Stimulated activated CD4-positive, alpha-beta T cell treated with anti-CD3 and anti-CD28 coated beads, Interleukin-15, amount 100 ng/mL, for 1 hour (primary cell): ENCODE results near the gene MATR3.

Source experiments
- DNase-seq, 2 donors: peaks; one replicate each; pipeline ENCODE4 v3.0.0-alpha.2; 2020; ENCODE audit warnings: low read depth in 1 of 2, low spot score in 1 of 2

The MATR3 gene

DNA sequence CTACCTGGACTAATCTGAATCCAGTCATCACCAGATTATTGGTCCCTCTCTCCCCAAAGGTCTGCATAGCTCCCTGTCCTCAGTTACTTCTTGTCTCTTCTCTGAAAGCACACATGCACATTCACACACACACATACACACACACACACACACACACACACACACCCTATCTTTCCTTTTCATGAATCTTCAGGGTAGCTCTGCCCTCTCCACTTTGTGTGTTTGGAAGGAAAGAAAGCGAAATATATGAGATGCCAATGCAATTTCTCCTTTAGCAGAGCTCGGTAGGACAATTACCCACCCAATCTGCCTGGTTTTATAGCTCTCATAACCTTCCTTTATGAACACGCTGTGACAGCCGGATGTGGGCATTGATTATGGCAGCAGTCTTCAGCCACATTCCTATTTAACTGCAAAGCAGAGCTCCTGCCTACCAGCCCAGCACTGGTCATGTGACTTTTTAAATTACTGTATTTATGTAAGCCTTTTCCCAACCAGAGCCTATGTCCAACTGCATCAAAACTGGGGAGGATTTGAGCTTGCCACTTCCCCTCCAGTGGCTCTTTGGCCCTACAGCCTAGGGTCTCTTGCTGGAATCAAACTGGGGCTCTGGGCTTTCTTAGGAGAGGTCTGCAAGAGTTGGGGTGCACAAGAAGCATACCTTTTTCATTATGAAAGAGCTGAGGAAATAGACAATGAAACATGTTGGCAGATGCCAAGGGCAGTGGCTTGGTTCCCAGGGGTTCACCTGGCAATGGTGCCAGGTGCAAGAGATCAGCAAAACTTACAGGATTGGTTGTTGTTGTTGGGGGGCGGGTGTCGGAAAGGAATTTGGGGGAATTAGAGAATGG, 20.8 kb upstream of the MATR3 start:
- no peak for DNase-seq

DNA sequence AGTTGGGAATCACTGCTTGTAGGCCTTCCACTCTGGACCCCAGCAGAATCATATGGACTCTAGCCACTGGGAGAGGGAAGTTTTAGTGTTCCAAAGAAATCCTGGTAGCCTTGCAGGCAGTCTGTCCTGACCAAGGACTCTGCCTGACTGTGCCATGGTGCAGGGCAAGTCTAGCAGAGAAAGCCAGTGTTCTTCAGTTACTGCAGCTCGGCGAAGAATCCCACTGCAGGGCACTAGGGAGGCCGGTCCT, 20.3 kb upstream of the MATR3 start:
- DNase-seq, result no peak

DNA sequence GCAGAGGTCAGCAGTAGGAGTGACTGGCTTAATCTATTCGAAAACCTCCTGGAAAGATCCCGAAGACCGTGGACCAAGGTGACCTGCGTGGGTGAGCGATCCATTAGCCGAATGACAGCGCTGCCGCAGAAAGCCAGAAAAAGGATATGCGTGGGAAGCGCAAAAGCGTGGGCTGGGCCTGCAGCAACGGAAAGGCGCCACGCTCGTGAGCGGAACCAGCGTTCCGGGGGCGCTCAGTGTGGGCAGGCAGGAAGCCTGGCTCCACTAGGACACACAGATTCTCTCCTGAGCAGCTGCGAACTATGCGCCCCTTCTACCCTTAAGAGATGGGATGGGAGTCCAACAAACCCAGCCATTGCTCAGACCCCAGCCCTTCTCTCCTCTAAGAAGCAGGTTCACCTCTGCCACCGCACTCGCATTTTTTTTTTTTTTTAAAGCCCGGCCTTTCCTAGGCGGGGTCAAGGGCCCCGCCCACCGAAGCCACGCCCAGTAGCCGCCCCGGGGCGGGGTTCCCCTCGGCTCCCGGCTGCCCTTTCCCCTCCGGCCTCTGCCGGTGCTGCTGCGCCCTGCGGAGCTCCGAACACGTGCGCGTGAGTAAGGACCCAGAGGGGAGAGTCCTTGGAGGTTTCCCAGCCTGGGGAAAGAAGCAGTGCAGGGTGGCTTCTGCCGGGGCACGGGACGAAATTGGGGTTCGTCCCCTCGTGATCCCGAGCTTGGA, 19.8 kb upstream of the MATR3 start:
- DNase-seq, result peak; percentile 79 to 86

DNA sequence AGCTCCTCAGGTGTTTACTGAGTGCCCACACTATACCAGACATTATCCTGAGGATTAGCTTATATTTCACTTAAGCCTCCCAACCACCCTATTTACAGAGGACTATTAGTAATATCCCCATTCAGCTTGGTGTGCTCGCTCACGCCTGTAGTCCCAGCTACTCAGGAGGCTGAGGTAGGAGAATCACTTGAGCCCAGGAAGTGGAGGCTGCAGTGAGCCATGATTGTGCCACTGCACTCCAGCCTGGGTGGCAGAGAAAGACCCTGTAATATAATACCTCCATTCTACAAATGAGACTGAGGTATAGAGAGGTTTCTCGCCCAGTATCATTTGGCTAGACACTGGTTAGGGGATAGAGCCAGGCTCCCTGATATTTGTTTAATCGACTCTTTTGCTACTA, 18.0 kb upstream of the MATR3 start:
- DNase-seq, result no peak

DNA sequence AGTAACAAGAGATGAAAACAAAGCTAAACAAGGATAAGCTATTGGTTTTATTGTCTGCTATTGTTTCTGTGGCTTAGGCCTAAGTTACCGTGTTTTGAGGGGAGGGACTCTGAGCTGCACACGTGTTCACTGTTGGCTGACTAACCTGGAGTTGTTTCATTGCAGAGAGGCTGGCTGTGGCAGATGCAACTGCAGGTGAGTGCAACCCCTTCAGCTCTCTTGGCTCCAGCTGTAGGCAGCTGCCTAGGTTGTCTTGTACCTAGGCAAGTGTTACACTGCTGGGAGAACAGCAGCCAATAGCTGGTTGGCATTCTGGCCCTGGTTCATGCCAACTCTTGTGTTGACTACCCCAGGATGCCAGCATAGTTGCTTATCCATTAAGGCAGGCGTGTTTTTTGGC, 17.6 kb upstream of the MATR3 start:
- no peak for DNase-seq

DNA sequence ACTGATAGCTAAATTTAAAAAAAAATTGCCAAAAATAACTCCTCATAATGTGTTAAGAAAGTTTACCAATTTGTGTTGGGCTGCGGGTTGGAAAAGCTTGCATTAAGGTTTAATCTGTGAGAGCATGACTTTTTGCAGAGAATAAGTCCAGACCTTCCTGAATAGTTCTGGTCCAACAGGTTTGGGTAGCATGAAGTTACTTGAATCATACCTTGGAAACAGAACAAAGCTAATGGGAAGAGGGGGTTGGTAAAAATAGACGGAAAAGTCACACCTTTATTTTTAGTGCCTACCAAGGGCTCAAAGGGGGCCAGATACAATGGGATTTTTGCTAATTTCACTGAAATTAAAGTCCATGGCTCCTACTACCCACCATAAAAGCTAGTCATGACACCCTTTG, 17.1 kb upstream of the MATR3 start:
- no peak for DNase-seq

DNA sequence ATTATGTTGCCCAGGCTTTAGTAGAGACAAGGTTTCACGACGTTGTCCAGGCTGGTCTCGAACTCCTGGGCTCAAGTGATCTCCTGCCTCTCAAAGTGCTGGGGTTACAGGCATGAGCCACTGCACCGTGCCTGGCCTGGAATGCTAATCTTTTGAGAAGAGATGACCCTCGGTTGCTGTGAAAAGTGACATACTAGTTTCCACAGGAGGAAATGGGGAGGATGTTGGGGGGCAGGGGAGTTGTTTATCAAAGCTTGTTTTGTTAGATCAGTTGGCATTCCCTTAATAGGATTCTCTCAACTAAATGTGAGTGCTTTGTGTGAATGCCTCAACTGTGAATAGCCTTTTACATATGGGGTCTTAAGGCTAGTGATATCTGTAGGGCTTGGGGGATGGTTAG, 16.4 kb upstream of the MATR3 start:
- DNase-seq, result no peak

DNA sequence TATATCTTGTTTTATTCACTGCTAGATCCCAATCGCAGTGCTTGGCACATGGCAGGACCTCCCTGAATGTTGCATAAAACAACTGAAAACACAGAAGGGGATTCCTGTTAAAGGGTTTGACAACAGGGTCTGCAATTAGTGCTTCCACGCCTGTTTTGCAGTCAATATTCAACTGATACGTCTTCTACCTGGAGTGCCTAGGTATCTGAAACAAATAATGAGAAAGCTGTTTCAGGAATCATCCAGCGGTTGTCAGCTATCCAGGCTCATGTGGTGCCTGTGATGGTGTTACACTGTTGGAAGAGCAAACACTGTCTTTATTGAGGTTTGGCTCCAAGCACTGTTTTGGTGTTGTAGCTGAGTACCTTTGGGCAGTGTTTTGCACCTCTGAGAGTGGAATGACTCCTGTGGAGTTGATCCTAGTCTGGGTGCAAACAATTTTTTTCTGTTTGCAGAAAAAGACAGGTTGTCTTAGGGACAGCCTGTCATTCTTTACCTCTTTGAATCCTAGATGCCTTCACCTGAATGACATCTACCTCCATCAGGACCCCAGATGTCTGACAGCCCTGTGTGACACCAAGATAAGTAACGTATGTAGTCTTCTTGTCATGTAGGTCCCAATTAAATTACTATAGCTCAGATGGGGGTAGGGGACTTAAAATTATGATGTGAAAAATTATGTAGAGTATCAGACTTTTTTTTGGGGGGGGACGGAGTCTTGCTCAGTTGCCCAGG, 14.8 kb upstream of the MATR3 start:
- no peak for DNase-seq

DNA sequence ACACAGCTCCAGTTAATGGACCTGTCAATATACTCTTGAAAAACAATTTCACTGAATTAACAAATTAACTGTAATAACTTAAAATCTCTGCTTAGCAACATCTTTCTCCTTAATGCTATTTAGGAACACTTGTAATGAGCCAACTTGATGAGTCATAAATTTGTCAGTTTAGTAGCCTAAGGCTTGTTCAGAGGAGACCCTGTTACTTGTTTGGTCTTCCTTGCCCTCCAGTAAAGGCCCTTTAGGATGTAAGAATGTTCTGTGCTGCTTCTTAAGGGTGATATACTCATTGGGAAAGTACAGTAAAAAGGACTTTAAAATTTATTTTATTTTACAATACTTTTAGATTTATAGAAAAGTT, 11.4 kb upstream of the MATR3 start:
- DNase-seq, result no peak

DNA sequence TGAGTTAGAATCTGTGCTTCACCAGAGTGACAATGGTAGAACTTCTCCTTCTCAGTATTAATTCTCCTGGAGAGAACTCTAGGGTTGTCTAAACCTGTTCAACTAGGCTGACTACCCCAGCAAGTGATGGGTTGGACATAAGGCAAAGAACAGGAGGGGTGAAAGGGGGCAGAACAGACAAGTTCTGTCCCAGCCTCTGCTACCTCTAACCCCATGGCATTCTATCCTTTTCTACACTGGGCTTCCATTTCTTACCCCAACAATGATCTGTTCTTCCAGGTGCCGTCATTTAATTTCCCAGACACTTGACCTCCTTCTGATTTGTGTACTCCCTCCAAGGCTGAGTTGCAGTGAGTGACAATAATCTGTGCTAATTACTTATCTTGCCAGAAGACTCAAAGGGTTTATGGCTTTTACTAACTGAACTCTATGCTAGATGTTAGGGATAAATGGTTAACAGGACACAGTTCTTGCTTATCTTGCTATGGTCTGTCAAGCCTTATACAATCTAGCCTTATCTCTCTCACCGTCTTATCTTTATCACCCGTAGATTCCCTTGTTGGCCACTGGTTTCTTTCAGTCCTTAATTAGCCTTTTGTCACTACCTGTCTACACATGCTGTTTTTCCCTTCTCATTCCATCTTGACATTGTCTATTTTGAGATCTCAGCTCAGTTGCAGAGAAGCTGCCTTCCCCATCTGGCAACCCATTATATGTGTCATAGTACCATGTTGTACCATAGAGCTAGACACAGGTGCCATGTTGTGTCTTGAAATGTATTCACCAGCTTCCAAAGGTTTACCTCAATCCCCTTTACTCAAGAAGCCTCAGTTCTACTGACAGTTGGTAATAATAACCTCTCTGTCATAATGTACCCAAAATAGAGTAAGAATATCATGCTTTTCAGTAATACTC, 10.0 kb upstream of the MATR3 start:
- DNase-seq, result no peak

DNA sequence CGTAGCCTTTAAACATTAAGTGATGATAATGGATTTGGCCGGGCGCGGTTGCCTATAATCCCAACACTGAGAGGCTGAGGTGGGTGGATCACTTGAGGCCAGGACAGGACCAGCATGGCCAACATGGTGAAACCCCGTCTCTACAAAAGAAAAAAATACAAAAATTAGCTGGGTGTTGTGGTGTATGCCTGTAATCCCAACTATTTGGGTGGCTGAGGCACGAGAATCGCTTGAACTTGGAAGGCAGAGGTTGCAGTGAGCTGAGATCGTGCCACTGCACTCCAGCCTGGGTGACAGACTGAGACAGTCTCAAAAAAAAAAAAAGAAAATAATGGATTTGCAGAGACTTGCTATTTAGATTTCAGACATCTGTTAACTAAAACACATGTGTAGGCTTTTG, 9.2 kb upstream of the MATR3 start:
- no peak for DNase-seq

DNA sequence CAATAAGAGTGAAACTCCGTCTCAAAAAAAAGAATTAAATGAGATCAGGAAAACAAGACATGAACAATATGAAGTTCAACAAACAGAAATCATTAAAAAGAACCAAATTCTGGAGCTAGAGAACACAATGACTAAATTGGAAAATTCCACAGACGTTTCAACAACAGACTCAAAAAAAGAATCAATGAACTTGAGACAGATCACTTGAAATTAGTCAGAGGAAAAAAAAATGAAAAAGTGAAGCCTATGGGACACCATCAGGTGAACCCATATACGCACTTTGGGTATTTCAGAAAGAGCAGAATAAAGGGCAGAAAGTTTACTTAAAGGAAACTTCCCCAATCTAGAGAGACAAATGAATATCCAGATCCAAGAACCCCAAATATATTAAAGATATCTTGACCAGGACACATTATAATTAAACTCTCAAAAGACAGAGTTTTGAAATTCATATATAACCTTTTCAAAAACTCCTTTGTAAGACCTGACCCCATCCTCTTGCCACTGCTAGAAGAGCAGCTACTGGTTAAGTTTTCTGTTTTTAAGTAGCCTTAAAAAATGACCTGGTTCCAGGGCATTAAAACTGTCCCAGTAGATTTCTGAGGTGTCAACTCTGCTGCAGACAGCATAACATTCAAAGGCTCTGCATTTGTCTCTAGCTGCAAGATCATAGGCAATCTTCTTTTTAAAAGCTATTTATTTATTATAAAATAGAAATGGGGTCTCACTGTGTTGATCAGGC, 7.7 kb upstream of the MATR3 start:
- no peak for DNase-seq

DNA sequence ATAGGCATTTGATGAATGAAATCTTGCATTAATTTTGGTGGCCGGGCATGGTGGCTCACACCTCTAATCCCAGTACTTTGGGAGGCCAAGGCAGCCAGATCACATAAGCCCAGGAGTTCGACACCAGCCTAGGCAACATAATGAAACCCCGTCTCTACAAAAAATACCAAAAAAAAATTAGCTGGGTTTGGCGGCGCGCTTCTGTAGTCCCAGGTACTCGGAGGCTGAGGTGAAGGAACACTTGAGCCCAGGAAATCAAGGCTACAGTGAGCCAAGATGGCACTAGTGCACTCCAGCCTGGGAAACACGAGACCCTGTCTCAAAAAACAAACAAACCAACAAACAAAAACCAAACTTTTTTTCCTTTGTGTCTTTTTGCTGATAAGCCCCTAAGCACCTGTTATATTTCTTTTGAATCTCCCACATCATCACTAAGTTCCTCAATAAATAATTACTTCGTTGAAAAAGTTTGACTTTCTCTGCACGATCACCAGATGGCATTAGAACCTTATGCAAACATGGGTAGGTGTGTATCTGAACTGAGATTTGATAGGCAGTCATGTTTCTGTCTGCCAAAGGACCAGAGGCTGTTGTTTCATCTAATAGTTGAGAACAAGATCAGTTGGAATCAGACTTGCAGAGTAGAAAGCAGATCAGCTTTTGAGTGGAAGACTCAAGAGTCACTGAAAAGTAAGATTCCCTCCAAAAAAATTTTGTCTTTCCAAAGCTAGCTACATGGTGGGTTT, 5.5 kb upstream of the MATR3 start:
- DNase-seq, result no peak

DNA sequence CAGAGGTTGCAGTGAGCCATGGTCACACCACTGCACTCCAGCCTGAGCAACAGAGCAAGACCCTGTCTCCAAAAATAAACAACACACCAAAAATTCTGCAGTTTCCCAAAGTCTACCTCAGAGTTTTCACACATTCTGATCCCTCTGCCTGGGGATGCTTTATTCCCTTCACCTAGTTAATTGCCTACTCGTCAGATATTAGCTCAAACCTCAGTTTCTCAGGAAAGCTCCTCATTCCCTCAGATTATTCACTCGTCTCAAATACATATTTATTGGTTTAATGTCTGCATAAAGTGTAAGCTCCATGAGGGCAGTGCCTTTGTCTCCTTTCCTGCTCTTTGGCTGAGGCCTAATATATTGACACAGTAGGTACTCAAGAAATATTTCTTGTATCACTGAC, 2.5 kb upstream of the MATR3 start:
- DNase-seq, result no peak

DNA sequence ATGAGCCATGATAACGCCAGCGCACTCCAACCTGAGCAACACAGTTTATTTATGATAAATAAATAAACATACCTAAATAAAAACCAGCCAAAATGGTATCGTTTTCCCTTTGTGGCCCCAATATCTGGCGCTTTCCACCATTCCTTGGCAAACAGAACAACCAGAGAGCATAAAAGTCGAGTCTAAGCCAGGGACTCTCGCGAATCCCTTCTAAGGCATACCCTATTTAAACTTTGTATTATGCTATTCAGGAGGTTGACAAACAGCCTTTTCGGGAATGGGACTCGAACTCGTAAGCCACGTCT, 386 bp upstream of the MATR3 start:
- DNase-seq, result no peak

DNA sequence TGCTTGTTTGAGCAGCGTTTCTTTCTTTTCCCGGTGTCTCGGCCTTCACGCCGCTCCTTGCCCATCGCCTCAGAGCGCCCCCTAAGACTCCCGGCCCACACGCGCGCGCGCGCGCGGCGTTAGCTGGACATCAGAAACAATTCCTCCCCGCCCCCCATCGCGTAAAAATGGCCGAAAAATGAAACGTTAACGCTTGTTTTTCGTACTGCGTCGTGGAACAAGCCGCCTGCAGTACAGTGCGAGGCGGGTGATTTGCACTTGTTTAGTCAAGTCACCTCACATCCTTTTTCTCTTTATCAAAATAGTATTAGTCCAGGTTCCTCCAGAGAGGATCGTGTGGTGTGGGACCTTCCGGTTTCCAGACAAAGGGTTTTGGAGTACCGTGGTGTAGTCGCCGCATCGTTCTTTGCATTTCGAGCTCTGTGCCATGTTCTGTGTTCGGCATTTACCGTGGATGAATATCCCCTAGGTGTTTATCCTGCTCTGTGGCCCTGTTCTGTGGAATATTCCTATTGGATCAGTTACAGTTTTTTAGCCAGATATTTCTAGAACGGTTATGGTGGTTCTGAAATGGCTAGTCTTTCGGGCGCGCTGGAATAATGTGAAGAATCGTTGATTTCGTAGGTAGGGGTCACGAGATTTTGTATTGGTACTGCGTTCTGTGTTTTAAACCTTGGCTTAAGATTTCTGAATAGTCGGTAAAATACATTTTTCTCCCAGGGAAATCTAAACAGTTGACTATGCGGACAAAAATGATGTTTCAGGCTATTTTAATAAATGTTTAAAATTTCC, 1.0 kb downstream of the MATR3 start:
- DNase-seq, result peak; percentile 24 to 32

DNA sequence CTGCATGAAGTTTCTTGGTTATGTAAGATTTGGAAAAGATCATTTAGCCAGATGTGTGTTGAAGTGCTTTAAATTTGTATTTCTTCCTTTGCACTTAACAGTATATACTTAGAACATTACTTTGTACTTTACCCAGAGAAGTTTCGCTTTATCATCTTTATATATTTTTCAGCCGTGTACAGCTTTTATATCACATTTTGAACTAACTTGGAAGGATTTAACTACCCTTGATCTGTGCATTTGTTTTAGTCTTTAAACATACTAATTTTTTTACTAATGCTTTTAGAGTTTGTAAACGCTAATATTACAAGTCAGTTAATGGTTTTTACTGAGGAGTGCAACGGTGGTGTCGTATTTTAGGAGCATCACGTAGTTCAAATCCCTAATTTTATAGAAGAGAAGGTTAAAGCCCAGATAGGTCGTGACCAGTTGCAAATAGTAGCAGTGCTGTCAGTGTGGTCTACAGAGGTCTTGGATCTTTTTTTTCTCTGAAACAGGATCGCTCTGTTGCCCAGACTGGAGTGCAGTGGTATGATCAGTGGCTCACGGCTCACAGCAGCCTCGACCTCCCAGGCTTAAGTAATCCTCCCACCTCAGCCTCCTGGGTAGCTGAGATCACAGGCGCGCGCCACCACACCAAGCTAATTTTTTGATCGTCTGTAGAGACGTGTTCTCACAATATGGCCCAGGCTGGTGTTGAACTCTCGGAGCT, 2.0 kb downstream of the MATR3 start:
- DNase-seq, result no peak

DNA sequence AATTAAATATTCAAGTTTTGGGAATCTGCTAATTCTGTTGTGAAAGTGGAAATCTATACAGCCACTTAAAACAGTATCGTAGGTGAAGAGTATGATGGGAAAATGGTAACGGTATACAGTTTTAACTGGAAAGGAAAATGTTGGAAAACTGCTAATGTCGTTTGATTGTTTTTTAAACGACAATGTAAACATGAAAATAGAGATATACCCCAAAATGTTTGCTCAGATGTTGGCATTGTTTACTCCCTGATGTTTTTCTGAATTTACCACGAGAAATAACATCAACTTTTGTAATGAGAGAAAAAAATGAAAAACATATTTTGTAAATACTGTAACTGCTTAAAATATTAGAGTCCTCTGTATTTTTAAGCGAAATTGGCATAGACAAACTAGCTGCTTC, 2.7 kb downstream of the MATR3 start:
- DNase-seq, result no peak

DNA sequence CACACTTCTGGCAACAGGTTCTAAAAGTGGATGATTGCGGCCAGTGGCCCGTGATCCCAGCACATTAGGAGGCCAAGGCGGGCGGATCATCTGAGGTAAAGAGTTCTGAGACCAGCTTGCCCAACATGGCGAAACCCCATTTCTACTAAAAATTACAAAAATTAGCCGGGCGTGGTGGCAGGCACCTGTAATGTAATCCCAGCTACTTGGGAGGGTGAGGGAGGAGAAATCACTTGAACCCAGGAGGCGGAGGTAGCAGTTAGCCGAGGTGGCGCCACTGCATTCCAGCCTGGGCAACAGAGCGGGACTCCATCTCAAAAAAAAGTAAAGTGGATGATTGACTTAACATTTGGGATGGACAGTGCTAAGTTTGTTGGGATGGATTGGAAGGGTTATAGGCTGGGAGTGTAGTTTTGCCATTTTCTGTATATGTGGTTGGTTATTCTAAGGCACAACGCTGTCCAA, 3.4 kb downstream of the MATR3 start:
- no peak for DNase-seq
